Gastrocnemius medialis (tissue), 4 donors: ENCODE results near the gene CDH4.

Source experiments
- POLR2A ChIP-seq, 2 donors: fragments of 450-650 bp; IDR thresholded peaks; one replicate each; pipeline ENCODE4 v1.6.1; 2017; ENCODE audit warnings: antibody characterized with exemption in 2 of 2, mild to moderate bottlenecking in 2 of 2, moderate library complexity in 2 of 2
- TF ChIP-seq, protein P1 (sequence below), 5 experiments: fragments of 450-650 bp in 3 of 5; fragments of 200-600 bp in 2 of 5; sonication (generic) in 2 of 5; IDR thresholded peaks in 4 of 5; conservative IDR thresholded peaks in 1 of 5; 1 replicate in 4 of 5; 2 replicates in 1 of 5; pipeline ENCODE4 v1.5.1; 2016 to 2019; ENCODE audit warnings: antibody characterized with exemption in 5 of 5, mild to moderate bottlenecking in 3 of 5, moderate library complexity in 3 of 5

DNA sequence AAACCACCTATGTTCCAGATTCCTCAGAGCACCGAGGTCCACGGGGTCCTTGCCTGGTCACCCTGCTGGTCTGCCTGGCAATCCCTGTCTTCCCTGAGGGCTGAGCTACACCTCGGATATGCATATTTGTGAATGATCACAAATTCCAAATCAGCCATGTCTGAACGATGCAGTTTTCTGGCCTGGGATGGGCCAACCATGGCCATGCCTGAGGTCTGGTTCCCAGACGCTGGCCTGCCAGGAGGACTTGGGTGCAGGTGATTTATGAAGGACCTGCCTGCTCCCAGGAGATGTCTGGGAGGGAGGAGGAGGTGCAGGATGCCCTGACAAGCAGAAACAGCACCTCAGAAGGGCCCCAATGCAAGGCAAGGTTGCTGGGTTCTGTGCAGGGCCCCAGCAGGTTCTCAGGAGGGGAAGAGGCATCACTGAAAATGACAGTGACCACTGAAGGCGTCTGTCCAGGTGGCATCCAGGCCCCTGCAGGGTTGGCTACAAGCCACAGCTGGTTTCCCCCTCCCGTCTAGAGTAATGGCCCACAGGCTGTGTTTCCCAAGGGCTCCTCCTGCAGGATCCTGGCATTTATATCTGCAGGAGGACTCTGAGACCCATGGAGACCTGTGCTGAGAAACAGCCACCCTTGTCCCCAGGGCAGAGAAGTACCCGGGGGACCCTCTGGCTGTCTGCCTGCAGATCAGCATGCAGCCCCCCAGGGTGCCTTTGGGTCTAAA, 608.4 kb downstream of the CDH4 start:
- TF ChIP-seq, protein P1, sequence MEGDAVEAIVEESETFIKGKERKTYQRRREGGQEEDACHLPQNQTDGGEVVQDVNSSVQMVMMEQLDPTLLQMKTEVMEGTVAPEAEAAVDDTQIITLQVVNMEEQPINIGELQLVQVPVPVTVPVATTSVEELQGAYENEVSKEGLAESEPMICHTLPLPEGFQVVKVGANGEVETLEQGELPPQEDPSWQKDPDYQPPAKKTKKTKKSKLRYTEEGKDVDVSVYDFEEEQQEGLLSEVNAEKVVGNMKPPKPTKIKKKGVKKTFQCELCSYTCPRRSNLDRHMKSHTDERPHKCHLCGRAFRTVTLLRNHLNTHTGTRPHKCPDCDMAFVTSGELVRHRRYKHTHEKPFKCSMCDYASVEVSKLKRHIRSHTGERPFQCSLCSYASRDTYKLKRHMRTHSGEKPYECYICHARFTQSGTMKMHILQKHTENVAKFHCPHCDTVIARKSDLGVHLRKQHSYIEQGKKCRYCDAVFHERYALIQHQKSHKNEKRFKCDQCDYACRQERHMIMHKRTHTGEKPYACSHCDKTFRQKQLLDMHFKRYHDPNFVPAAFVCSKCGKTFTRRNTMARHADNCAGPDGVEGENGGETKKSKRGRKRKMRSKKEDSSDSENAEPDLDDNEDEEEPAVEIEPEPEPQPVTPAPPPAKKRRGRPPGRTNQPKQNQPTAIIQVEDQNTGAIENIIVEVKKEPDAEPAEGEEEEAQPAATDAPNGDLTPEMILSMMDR (IDR thresholded peaks at IDR 0.05 in 4 of 5, conservative IDR thresholded peaks at IDR 0.05 in 1 of 5) = no peak
- TF ChIP-seq POLR2A (IDR thresholded peaks at IDR 0.05) = no peak
